Prostate gland (tissue), 2 donors: Measurements from ENCODE around the gene PALLD. TPM values are rescaled to one million over a fixed set of nuclear protein-coding genes. Genes with fewer than 3 reads are reported as not detected.

Experiments
- DNase-seq: peaks from one replicate; pipeline ENCODE4 v3.0.0-alpha.2; 2019; ENCODE audit warnings: low spot score
- H3K27ac ChIP-seq, 2 donors: fragments of 200-600 bp; sonication (generic); 2 replicates each; pipeline ENCODE4 v1.5.1; 2017 to 2019
- H3K27me3 ChIP-seq: fragments of 200-600 bp; sonication (generic); replicated peaks from 2 replicates; pipeline ENCODE4 v1.5.1; 2019; ENCODE audit not compliant: insufficient read depth
- H3K36me3 ChIP-seq, 2 donors: fragments of 200-600 bp; sonication (generic); 1 replicate in 1 of 2; 2 replicates in 1 of 2; pipeline versions ENCODE4 v1.5.1 to v1.8.1; 2017 to 2019
- H3K4me1 ChIP-seq: fragments of 200-600 bp; sonication (generic); replicated peaks from 2 replicates; pipeline ENCODE4 v1.5.1; 2019
- H3K4me3 ChIP-seq, 2 donors: fragments of 200-600 bp; sonication (generic); 2 replicates each; pipeline ENCODE4 v1.5.1; 2017 to 2019
- H3K9me3 ChIP-seq: fragments of 200-600 bp; sonication (generic); 2 replicates; pipeline ENCODE4 v1.5.1; 2017
- CTCF ChIP-seq, 4 experiments: fragments of 200-600 bp in 2 of 4; fragments of 450-650 bp in 2 of 4; sonication (generic) in 2 of 4; IDR thresholded peaks; 1 replicate in 3 of 4; 2 replicates in 1 of 4; pipeline ENCODE4 v1.5.1; 2016 to 2019; ENCODE audit warnings: antibody characterized with exemption in 4 of 4, mild to moderate bottlenecking in 2 of 4, moderate library complexity in 2 of 4
- POLR2A ChIP-seq: fragments of 450-650 bp; IDR thresholded peaks from one replicate; pipeline ENCODE4 v1.6.1; 2016; ENCODE audit warnings: antibody characterized with exemption, mild to moderate bottlenecking
- POLR2AphosphoS5 ChIP-seq: sonication (generic); formaldehyde crosslinking; IDR thresholded peaks from one replicate; pipeline ENCODE4 v1.6.1; 2017; ENCODE audit warnings: antibody characterized with exemption
- WGBS: methylation state at CpG from one replicate; pipeline ENCODE4 v1.1.5; 2018; 5-methylcytosine and 5-hydroxymethylcytosine counted together
- intact Hi-C: fragments of 100-400 bp; cut with DNase I; formaldehyde crosslinking; loops from one replicate; pipeline ENCODE4 v1.14.2; 2022
- total RNA-seq, 2 donors: library from RNA; depleted of rRNA; stranded (reverse); fragments of >200 nt; gene quantifications; one replicate each; pipeline ENCODE4 v1.1.0, GENCODE V29; 2016

Gene PALLD
- total RNA-seq, 2 donors from 2014 or later = 252 TPM

DNA sequence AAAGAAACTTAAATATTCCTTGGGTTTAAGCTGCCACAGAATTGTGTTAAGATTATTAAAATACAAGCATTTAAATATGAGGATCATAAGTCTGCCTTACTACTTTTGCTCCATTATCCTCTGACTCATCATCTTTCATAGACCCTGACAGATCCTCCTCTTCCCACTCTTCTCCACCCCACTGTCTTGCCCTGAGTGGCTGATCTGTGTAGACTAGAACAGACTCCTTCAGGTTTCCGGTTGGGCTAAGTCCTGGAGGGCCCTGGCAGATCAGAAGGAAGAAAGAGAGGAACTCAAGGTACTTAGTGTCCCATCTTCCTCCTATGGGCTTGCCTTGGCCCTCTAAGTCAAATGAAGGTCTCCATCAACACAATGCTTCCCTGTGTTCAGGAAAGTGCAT lies 30.7 kb downstream of the PALLD start:
- Histone ChIP-seq H3K36me3 (no peaks in the 10 kb centered on the region), H3K27me3 (no peaks in the 10 kb centered on the region), H3K4me3 (no peak overlapping the region), H3K4me1 (no peaks in the 10 kb centered on the region), H3K27ac (no peak overlapping the region), H3K9me3 (no peaks in the 10 kb centered on the region)
- intact Hi-C loops = no loop called here
- 96% methylated on average over 1 of the region's 1 CpG for WGBS
- no peak for TF ChIP-seq POLR2A
- TF ChIP-seq POLR2AphosphoS5 = no peak
- no peak for TF ChIP-seq CTCF (IDR thresholded peaks at IDR 0.05)
- no peak for DNase-seq

- no peak for TF ChIP-seq POLR2AphosphoS5
- no peak for TF ChIP-seq CTCF (IDR thresholded peaks at IDR 0.05)
- no peak for TF ChIP-seq POLR2A
- no peak for DNase-seq
- 74% methylated on average over 8 of the region's 8 CpGs for WGBS
- no peaks in the 10 kb centered on the region for H3K9me3 ChIP-seq
- H3K27ac ChIP-seq = no peak overlapping the region
- no peaks in the 10 kb centered on the region for H3K27me3 ChIP-seq
- H3K36me3 ChIP-seq = no peaks in the 10 kb centered on the region
- H3K4me3 ChIP-seq = no peak overlapping the region
- intact Hi-C loops = no loop called here
- no peaks in the 10 kb centered on the region for H3K4me1 ChIP-seq
Measured at GRCh38 chr4:168528131-168528949, 31.5 kb downstream of the PALLD start.

- TF ChIP-seq POLR2A (no peak), CTCF (IDR thresholded peaks at IDR 0.05) (no peak), POLR2AphosphoS5 (no peak)
Measured at GRCh38 chr4:168529257-168529656, 32.4 kb downstream of the PALLD start.

GRCh38 chr4:168531305-168531704 lies 34.5 kb downstream of the PALLD start:
- no peak overlapping the region for H3K4me3 ChIP-seq
- no peaks in the 10 kb centered on the region for H3K36me3 ChIP-seq
- intact Hi-C loops = no loop called here
- WGBS = 92% methylated on average over 4 of the region's 4 CpGs
- no peaks in the 10 kb centered on the region for H3K4me1 ChIP-seq
- DNase-seq = no peak
- H3K9me3 ChIP-seq = no peaks in the 10 kb centered on the region
- TF ChIP-seq POLR2A (no peak), POLR2AphosphoS5 (no peak), CTCF (IDR thresholded peaks at IDR 0.05) (no peak)
- no peak overlapping the region for H3K27ac ChIP-seq
- H3K27me3 ChIP-seq = no peaks in the 10 kb centered on the region

More at GRCh38 chr4:168529257-168529656, 32.4 kb downstream of the PALLD start:
- H3K36me3 ChIP-seq = no peaks in the 10 kb centered on the region
- no peak overlapping the region for H3K4me3 ChIP-seq
- 78% methylated on average over 6 of the region's 6 CpGs for WGBS
- DNase-seq = no peak
- no peak overlapping the region for H3K27ac ChIP-seq
- no peaks in the 10 kb centered on the region for H3K4me1 ChIP-seq
- no peaks in the 10 kb centered on the region for H3K9me3 ChIP-seq
- H3K27me3 ChIP-seq = no peaks in the 10 kb centered on the region
- intact Hi-C loops = no loop called here

DNA sequence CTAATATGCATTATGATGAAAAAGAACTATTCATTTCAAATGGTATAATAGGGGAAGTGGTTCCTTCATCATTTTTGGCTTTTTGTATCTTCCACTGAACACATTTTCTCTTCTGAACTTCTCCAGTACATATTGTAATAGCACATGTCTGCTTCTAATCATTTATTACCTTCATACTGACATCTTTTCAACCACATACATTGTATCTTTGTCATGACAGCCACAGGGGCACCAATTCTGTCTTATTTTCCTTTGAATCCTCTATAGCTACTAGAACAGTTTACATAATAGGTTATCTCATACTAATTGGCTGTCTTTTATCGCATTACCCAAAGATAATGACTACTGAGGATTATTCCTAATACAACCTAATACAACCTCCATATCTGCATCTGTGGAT lies 37.7 kb downstream of the PALLD start:
- no peaks in the 10 kb centered on the region for H3K36me3 ChIP-seq
- no peak for TF ChIP-seq POLR2A
- no peak for TF ChIP-seq POLR2AphosphoS5
- no peak for TF ChIP-seq CTCF (IDR thresholded peaks at IDR 0.05)
- H3K27me3 ChIP-seq = no peaks in the 10 kb centered on the region
- no peaks in the 10 kb centered on the region for H3K4me1 ChIP-seq
- no peak overlapping the region for H3K27ac ChIP-seq
- WGBS = 100% methylated on average over 1 of the region's 1 CpG
- intact Hi-C loops = no loop called here
- no peak for DNase-seq
- no peaks in the 10 kb centered on the region for H3K9me3 ChIP-seq
- no peak overlapping the region for H3K4me3 ChIP-seq
